HepG2 (cell line): Measurements from ENCODE around the gene NEURL1B. TPM values are rescaled to one million over a fixed set of nuclear protein-coding genes. Genes with fewer than 3 reads are reported as not detected.

Experiments used
- FOXO1 ChIP-seq: sonication (generic); formaldehyde crosslinking; IDR thresholded peaks from 2 replicates; pipeline ENCODE4 v1.4.0; 2020; ENCODE audit warnings: missing genetic modification reagents
- JUNB ChIP-seq: sonication (generic); formaldehyde crosslinking; IDR thresholded peaks from 2 replicates; pipeline ENCODE4 v1.8.0; 2022; ENCODE audit warnings: missing genetic modification reagents, mild to moderate bottlenecking, borderline replicate concordance
- MIER2 ChIP-seq: IDR thresholded peaks from 2 replicates; pipeline ENCODE4 v1.6.1; 2016; ENCODE audit warnings: missing biosample characterization, missing genetic modification reagents
- NR2C2 ChIP-seq: sonication (generic); formaldehyde crosslinking; IDR thresholded peaks from 2 replicates; pipeline ENCODE4 v1.4.0; 2020; ENCODE audit warnings: missing genetic modification reagents, mild to moderate bottlenecking, moderate library complexity, borderline replicate concordance
- PHB2 ChIP-seq: fragments of 450-650 bp; IDR thresholded peaks from 2 replicates; pipeline ENCODE4 v1.6.1; 2018; ENCODE audit not compliant: partially characterized antibody
- PHF21A ChIP-seq: sonication (generic); formaldehyde crosslinking; IDR thresholded peaks from 2 replicates; pipeline ENCODE4 v1.5.0; 2020; ENCODE audit warnings: mild to moderate bottlenecking, missing genetic modification reagents
- RBM22 ChIP-seq: fragments of 200-400 bp; formaldehyde crosslinking; optimal IDR thresholded peaks from 2 replicates; pipeline ENCODE3; 2017; ENCODE audit warnings: mild to moderate bottlenecking, low read length, moderate library complexity
- RXRB ChIP-seq: IDR thresholded peaks from 2 replicates; pipeline ENCODE4 v1.6.1; 2016; ENCODE audit warnings: borderline replicate concordance, missing genetic modification reagents, missing compliant biosample characterization
- SALL1 ChIP-seq: sonication (generic); formaldehyde crosslinking; IDR thresholded peaks from 2 replicates; pipeline ENCODE4 v1.8.0; 2022; ENCODE audit warnings: mild to moderate bottlenecking, missing genetic modification reagents
- SNAPC2 ChIP-seq: sonication (generic); formaldehyde crosslinking; IDR thresholded peaks from 2 replicates; pipeline ENCODE4 v1.8.1; 2022; ENCODE audit warnings: mild to moderate bottlenecking, missing genetic modification reagents
- STAT5B ChIP-seq: sonication (generic); formaldehyde crosslinking; IDR thresholded peaks from 2 replicates; pipeline ENCODE4 v1.4.0; 2020; ENCODE audit warnings: missing genetic modification reagents
- TARDBP ChIP-seq: sonication (generic); formaldehyde crosslinking; IDR thresholded peaks from 2 replicates; pipeline ENCODE4 v1.8.0; 2022; ENCODE audit warnings: mild to moderate bottlenecking, missing genetic modification reagents
- ZFP90 ChIP-seq: sonication (generic); formaldehyde crosslinking; IDR thresholded peaks from 2 replicates; pipeline ENCODE4 v1.8.0; 2022; ENCODE audit warnings: missing genetic modification reagents, mild to moderate bottlenecking, inconsistent platforms, borderline replicate concordance
- ZNF33A ChIP-seq: sonication (generic); formaldehyde crosslinking; IDR thresholded peaks from 2 replicates; pipeline ENCODE4 v1.5.1; 2020; ENCODE audit warnings: missing genetic modification reagents, mild to moderate bottlenecking, moderate library complexity, borderline replicate concordance
- ZNF496 ChIP-seq: sonication (generic); formaldehyde crosslinking; IDR thresholded peaks from 2 replicates; pipeline ENCODE4 v1.8.1; 2023; ENCODE audit warnings: mild to moderate bottlenecking, moderate library complexity, missing genetic modification reagents; ENCODE audit not compliant: insufficient replicate concordance
- ZNF616 ChIP-seq: sonication (generic); formaldehyde crosslinking; IDR thresholded peaks from 2 replicates; pipeline ENCODE4 v1.5.0; 2020; ENCODE audit warnings: low read depth, mild to moderate bottlenecking, missing genetic modification reagents
- ZNF670 ChIP-seq: sonication (generic); formaldehyde crosslinking; IDR thresholded peaks from 2 replicates; pipeline ENCODE4 v1.8.0; 2022; ENCODE audit warnings: mild to moderate bottlenecking, missing genetic modification reagents, borderline replicate concordance
- polyA plus RNA-seq, 8 experiments: library from polyadenylated mRNA; depleted of rRNA in 3 of 8; stranded (reverse) in 7 of 8; unstranded in 1 of 8; fragments of >200 nt; fragmentation: Illumina TruSeq in 4 of 8; extraction: Trizol in 4 of 8; gene quantifications; 2 replicates each; pipeline versions ENCODE4 v1.2.1 to v1.2.3, GENCODE V29; 2011 to 2016; ENCODE audit warnings: low read depth in 4 of 8, missing spikeins in 1 of 8, mixed read lengths in 1 of 8; ENCODE audit not compliant: insufficient read depth in 1 of 8
- total RNA-seq, 5 experiments: library from RNA; depleted of rRNA; stranded (reverse); fragments of >200 nt; fragmentation: Illumina TruSeq; extraction: Trizol; gene quantifications; 2 replicates each; pipeline ENCODE4 v1.2.3, GENCODE V29; 2016; ENCODE audit warnings: low read depth in 1 of 5
- TF ChIP-seq, protein P1 (sequence below): sonication (generic); formaldehyde crosslinking; IDR thresholded peaks from 2 replicates; pipeline ENCODE4 v1.4.0; 2020; ENCODE audit warnings: missing genetic modification reagents
- TF ChIP-seq, protein P2 (sequence below): sonication (generic); formaldehyde crosslinking; IDR thresholded peaks from 2 replicates; pipeline ENCODE4 v1.8.1; 2023; ENCODE audit warnings: mild to moderate bottlenecking, moderate library complexity, missing genetic modification reagents
- TF ChIP-seq, protein P3 (sequence below): fragments of 450-650 bp; IDR thresholded peaks from 2 replicates; pipeline ENCODE4 v1.6.1; 2017
- TF ChIP-seq, protein P4 (sequence below): sonication (generic); formaldehyde crosslinking; IDR thresholded peaks from 2 replicates; pipeline ENCODE4 v1.5.0; 2020; ENCODE audit warnings: mild to moderate bottlenecking, missing genetic modification reagents
- TF ChIP-seq, protein P5 (sequence below): sonication (generic); formaldehyde crosslinking; IDR thresholded peaks from 2 replicates; pipeline ENCODE4 v1.8.1; 2023; ENCODE audit warnings: mild to moderate bottlenecking, missing genetic modification reagents, borderline replicate concordance

NEURL1B gene
- total and polyA plus RNA-seq, 2 of the 13 experiments (the other 11 are each of a cell fraction or from before 2014, with no cell fraction given): 0.09 to 0.13 TPM

DNA sequence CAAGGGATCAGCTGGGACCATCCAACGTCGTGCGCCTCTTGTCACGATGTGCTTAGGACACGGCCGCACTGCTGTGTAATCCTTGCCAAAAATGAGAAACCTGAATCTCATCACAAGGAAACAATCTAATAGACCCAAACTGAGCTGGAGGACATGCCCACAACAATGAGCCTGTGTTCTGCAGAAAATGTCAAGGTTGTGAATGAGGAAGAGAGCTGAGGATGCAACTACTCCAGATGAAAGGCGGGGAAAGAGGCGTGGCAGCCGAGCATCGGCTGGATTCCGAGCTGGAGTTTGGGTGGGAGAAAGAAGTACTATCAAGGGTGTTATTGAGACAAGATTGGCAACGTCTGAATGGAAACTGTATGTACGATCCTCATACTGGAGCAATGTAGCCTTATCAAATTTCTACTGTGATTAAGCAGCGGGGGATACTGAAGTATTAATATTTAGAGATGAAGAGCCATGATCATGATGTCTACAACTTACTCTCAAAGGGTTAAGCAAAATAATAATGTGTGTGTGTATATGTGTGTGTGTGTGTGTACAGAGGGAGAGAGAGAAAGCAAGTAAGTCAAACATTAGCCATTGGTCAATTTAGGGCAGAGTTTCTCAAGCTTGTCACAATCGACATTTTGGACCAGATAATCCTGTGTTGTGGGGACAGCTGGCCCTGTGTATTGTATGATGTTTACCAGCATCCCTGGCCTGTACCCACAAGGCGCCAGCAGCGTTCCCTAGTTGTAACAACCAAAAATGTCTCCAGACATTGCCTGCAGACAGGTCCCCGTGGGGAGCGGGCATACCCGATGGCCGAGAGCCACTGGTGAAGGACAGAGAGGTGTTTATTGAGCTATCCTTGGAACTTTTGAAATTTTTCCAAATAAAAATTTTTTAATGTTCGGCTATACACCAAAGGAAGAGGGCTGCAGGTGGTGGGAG is 83.5 kb downstream of the NEURL1B start (continued):
- TF ChIP-seq, protein P1, sequence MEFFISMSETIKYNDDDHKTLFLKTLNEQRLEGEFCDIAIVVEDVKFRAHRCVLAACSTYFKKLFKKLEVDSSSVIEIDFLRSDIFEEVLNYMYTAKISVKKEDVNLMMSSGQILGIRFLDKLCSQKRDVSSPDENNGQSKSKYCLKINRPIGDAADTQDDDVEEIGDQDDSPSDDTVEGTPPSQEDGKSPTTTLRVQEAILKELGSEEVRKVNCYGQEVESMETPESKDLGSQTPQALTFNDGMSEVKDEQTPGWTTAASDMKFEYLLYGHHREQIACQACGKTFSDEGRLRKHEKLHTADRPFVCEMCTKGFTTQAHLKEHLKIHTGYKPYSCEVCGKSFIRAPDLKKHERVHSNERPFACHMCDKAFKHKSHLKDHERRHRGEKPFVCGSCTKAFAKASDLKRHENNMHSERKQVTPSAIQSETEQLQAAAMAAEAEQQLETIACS (CRISPR knock-in tag): no peak
- TF ChIP-seq TARDBP (CRISPR knock-in tag): peak; percentile 53; the same call in 1 of the 2 replicates
- no peak for TF ChIP-seq ZNF616 (CRISPR knock-in tag)
- TF ChIP-seq ZNF496 (CRISPR knock-in tag): no peak
- no peak for TF ChIP-seq PHF21A (CRISPR knock-in tag)
- no peak for TF ChIP-seq RBM22
- TF ChIP-seq FOXO1 (CRISPR knock-in tag): peak; percentile 41; the same call in 1 of the 2 replicates
- no peak for TF ChIP-seq MIER2
- TF ChIP-seq STAT5B (CRISPR knock-in tag): no peak
- TF ChIP-seq, protein P2, sequence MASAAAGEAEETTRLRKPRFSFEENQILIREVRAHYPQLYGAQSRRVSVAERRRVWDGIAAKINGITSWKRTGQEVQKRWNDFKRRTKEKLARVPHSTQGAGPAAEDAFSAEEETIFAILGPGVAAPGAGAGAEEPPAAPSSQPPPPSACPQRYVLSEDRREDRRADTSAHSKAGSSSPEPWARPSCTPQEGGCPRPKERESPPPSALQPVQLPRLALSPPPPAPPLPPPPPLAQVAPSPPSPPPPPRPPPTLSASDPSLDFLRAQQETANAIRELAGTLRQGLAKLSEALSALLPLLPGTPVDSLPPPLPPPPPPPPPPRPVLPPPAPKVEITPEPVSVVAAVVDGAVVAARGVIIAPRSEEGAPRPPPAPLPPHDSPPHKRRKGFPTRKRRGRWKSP (CRISPR knock-in tag): 0 out of 2 replicates have a peak, but pooled peaks have one; percentile 22
- TF ChIP-seq SNAPC2 (CRISPR knock-in tag): no peak
- peak; percentile 25; the same call in 1 of the 2 replicates for TF ChIP-seq JUNB (CRISPR knock-in tag)
- TF ChIP-seq, protein P3, sequence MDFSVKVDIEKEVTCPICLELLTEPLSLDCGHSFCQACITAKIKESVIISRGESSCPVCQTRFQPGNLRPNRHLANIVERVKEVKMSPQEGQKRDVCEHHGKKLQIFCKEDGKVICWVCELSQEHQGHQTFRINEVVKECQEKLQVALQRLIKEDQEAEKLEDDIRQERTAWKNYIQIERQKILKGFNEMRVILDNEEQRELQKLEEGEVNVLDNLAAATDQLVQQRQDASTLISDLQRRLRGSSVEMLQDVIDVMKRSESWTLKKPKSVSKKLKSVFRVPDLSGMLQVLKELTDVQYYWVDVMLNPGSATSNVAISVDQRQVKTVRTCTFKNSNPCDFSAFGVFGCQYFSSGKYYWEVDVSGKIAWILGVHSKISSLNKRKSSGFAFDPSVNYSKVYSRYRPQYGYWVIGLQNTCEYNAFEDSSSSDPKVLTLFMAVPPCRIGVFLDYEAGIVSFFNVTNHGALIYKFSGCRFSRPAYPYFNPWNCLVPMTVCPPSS: no peak
- TF ChIP-seq SALL1 (CRISPR knock-in tag): peak; percentile 42; the same call in 1 of the 2 replicates
- TF ChIP-seq, protein P4, sequence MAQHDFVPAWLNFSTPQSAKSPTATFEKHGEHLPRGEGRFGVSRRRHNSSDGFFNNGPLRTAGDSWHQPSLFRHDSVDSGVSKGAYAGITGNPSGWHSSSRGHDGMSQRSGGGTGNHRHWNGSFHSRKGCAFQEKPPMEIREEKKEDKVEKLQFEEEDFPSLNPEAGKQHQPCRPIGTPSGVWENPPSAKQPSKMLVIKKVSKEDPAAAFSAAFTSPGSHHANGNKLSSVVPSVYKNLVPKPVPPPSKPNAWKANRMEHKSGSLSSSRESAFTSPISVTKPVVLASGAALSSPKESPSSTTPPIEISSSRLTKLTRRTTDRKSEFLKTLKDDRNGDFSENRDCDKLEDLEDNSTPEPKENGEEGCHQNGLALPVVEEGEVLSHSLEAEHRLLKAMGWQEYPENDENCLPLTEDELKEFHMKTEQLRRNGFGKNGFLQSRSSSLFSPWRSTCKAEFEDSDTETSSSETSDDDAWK (CRISPR knock-in tag): no peak
- TF ChIP-seq, protein P5, sequence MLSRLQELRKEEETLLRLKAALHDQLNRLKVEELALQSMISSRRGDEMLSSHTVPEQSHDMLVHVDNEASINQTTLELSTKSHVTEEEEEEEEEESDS (CRISPR knock-in tag): no peak
- TF ChIP-seq NR2C2 (CRISPR knock-in tag): peak; percentile 2
- TF ChIP-seq PHB2: no peak
- no peak for TF ChIP-seq ZFP90 (CRISPR knock-in tag)
- TF ChIP-seq RXRB (CRISPR knock-in tag): peak; percentile 62
- TF ChIP-seq ZNF33A: no peak
- peak; percentile 63; the same call in 1 of the 2 replicates for TF ChIP-seq ZNF670 (CRISPR knock-in tag)
